ENCODE data around the gene C10orf143. TPM values are rescaled to one million over a fixed set of nuclear protein-coding genes. Genes with fewer than 3 reads are reported as not detected.

C10orf143 gene
- polyA plus RNA-seq, 1 donor (not counting 4 experiments of a cell fraction or from before 2014, with no cell fraction given): 1.4 TPM

DNA sequence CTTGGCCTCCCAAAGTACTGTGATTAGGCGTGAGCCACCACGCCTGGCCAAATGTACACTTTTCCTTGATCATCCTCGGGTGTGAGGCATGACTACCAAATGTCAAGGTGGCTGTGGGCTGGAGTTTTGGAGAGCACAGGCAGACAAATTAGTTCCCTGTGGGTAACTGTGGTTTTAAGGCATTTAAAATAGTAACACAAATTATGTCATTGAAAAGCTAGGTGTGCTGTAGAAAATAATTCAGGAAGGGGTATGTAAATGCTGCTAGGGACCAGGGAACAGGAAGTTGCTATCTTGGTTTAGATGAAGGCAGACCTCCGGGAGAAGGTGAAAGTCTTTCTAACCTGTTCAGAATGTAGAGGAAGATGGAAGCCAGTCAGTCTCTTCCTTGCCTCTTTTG is 35.4 kb upstream of the C10orf143 start:
- H3K9me1 ChIP-seq (ENCODE audit: control insufficient read depth, extremely low read depth, insufficient read depth, low read length): peaks cover 6% of the 10 kb centered on the region
- no peaks in the 10 kb centered on the region for H3K9me3 ChIP-seq (ENCODE audit: control insufficient read depth, low read depth, low read length)
- TF ChIP-seq, protein P1, sequence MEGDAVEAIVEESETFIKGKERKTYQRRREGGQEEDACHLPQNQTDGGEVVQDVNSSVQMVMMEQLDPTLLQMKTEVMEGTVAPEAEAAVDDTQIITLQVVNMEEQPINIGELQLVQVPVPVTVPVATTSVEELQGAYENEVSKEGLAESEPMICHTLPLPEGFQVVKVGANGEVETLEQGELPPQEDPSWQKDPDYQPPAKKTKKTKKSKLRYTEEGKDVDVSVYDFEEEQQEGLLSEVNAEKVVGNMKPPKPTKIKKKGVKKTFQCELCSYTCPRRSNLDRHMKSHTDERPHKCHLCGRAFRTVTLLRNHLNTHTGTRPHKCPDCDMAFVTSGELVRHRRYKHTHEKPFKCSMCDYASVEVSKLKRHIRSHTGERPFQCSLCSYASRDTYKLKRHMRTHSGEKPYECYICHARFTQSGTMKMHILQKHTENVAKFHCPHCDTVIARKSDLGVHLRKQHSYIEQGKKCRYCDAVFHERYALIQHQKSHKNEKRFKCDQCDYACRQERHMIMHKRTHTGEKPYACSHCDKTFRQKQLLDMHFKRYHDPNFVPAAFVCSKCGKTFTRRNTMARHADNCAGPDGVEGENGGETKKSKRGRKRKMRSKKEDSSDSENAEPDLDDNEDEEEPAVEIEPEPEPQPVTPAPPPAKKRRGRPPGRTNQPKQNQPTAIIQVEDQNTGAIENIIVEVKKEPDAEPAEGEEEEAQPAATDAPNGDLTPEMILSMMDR (optimal IDR thresholded peaks at IDR 0.05 in 1 of 3, IDR thresholded peaks at IDR 0.05 in 1 of 3, conservative IDR thresholded peaks at IDR 0.05 in 1 of 3; ENCODE audit: extremely low read depth in 1 of 3, insufficient read depth in 2 of 3, low read length in 3 of 3): no peak
- no peak for TF ChIP-seq EZH2 (IDR thresholded peaks at IDR 0.05; ENCODE audit: low read length)
- H3K4me2 ChIP-seq (ENCODE audit: control insufficient read depth, extremely low read depth, insufficient read depth, low read depth, low read length): no peak overlapping the region
- H2AFZ ChIP-seq (ENCODE audit: control insufficient read depth, low read length): no peak overlapping the region
- peaks cover 8% of the 10 kb centered on the region for H3K4me1 ChIP-seq (ENCODE audit: control insufficient read depth, extremely low read depth, insufficient read depth, low read length)
- H3K36me3 ChIP-seq (ENCODE audit: control insufficient read depth in 2 of 2, extremely low read depth in 1 of 2, insufficient read depth in 2 of 2, low read length in 2 of 2): peaks cover 8 to 27% of the 10 kb centered on the region in 2 experiments
- H3K79me2 ChIP-seq (ENCODE audit: control insufficient read depth, insufficient read depth, low read length): peaks cover 96% of the 10 kb centered on the region
- FAIRE-seq (no peak), DNase-seq (ENCODE audit: low read depth, low spot score) (no peak)
- no peak overlapping the region for H3K27ac ChIP-seq (ENCODE audit: control insufficient read depth, insufficient read depth, low read length)
- H3K4me3 ChIP-seq (ENCODE audit: control insufficient read depth in 2 of 3, extremely low read depth in 1 of 3, insufficient read depth in 2 of 3, low read depth in 1 of 3, low read length in 3 of 3): no peak overlapping the region
- H4K20me1 ChIP-seq (ENCODE audit: control insufficient read depth, extremely low read depth, insufficient read depth, low read length): peaks cover 33% of the 10 kb centered on the region
- no peak overlapping the region for H3K9ac ChIP-seq (ENCODE audit: control insufficient read depth, extremely low read depth, insufficient read depth, low read length)
- H3K27me3 ChIP-seq (ENCODE audit: control insufficient read depth, extremely low read depth, insufficient read depth, low read length): no peaks in the 10 kb centered on the region
- dilution Hi-C loops (cut with MboI; ENCODE audit: extremely low pct_ligation_motif_present, low sequenced_read_pairs): no loop called here

DNA sequence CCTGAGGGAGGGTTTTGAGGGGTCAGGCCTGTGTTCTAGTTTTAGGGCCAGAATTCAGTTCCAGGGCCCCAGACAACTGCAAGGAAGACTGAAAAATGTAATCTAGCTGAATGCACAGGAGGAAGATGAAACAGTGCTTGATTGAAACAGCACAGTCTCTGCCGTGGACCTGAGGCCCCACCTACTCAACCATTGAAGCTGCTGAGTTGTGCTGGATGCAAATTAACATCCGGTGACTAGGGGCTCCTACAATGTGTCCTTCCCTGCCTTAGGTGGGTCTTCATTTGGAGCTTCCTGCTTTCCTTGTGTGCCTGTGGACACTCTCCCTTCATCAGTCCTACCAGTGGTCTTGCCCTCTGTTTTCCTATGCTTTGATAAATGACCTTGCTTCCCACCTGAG is 31.2 kb upstream of the C10orf143 start:
- no peak overlapping the region for H3K4me3 ChIP-seq (ENCODE audit: control insufficient read depth in 2 of 3, extremely low read depth in 1 of 3, insufficient read depth in 2 of 3, low read depth in 1 of 3, low read length in 3 of 3)
- no peak overlapping the region for H3K4me2 ChIP-seq (ENCODE audit: control insufficient read depth, extremely low read depth, insufficient read depth, low read depth, low read length)
- H3K9ac ChIP-seq (ENCODE audit: control insufficient read depth, extremely low read depth, insufficient read depth, low read length): no peak overlapping the region
- no peaks in the 10 kb centered on the region for H3K9me3 ChIP-seq (ENCODE audit: control insufficient read depth, low read depth, low read length)
- H3K4me1 ChIP-seq (ENCODE audit: control insufficient read depth, extremely low read depth, insufficient read depth, low read length): peaks cover 33% of the 10 kb centered on the region
- no peaks in the 10 kb centered on the region for H3K27me3 ChIP-seq (ENCODE audit: control insufficient read depth, extremely low read depth, insufficient read depth, low read length)
- FAIRE-seq (no peak), DNase-seq (ENCODE audit: low read depth, low spot score) (no peak)
- dilution Hi-C loops (cut with MboI; ENCODE audit: extremely low pct_ligation_motif_present, low sequenced_read_pairs): no loop called here
- peaks cover 5 to 22% of the 10 kb centered on the region in 2 experiments for H3K36me3 ChIP-seq (ENCODE audit: control insufficient read depth in 2 of 2, extremely low read depth in 1 of 2, insufficient read depth in 2 of 2, low read length in 2 of 2)
- TF ChIP-seq EZH2 (IDR thresholded peaks at IDR 0.05; ENCODE audit: low read length): no peak
- TF ChIP-seq, protein P1 (optimal IDR thresholded peaks at IDR 0.05 in 1 of 3, IDR thresholded peaks at IDR 0.05 in 1 of 3, conservative IDR thresholded peaks at IDR 0.05 in 1 of 3; ENCODE audit: extremely low read depth in 1 of 3, insufficient read depth in 2 of 3, low read length in 3 of 3): no peak
- H3K79me2 ChIP-seq (ENCODE audit: control insufficient read depth, insufficient read depth, low read length): peaks cover 96% of the 10 kb centered on the region
- H2AFZ ChIP-seq (ENCODE audit: control insufficient read depth, low read length): no peak overlapping the region
- peaks cover 40% of the 10 kb centered on the region for H4K20me1 ChIP-seq (ENCODE audit: control insufficient read depth, extremely low read depth, insufficient read depth, low read length)
- peaks cover 8% of the 10 kb centered on the region for H3K9me1 ChIP-seq (ENCODE audit: control insufficient read depth, extremely low read depth, insufficient read depth, low read length)
- no peak overlapping the region for H3K27ac ChIP-seq (ENCODE audit: control insufficient read depth, insufficient read depth, low read length)
